Right lobe of liver (tissue), 6 donors: ENCODE results near the gene PIP5K1B. TPM values are rescaled to one million over a fixed set of nuclear protein-coding genes. Genes with fewer than 3 reads are reported as not detected.

Experiments
- ATAC-seq, 4 donors: fragments of 200-7000 bp; cut with Tn5 transposase; one replicate each; pipeline ENCODE4 v1.9.1; 2020; ENCODE audit warnings: mild to moderate bottlenecking in 4 of 4, moderate library complexity in 4 of 4
- DNase-seq, 3 donors: peaks; one replicate each; pipeline ENCODE4 v3.0.0-alpha.2; 2020
- H3K27ac ChIP-seq, 3 donors: fragments of 200-600 bp; one replicate each; pipeline ENCODE4 v1.8.0; 2022
- H3K27me3 ChIP-seq, 2 donors: fragments of 200-600 bp; one replicate each; pipeline ENCODE4 v1.8.0; 2022
- H3K36me3 ChIP-seq, 4 donors: fragments of 200-600 bp; sonication (generic) in 1 of 4; one replicate each; pipeline versions ENCODE4 v1.5.1 to v1.8.0; 2017 to 2022; ENCODE audit warnings: control low read depth in 1 of 4
- H3K4me1 ChIP-seq, 4 donors: fragments of 200-600 bp; sonication (generic) in 1 of 4; one replicate each; pipeline versions ENCODE4 v1.5.1 to v1.8.0; 2017 to 2022; ENCODE audit warnings: control low read depth in 1 of 4
- H3K4me3 ChIP-seq, 3 donors: fragments of 200-600 bp; one replicate each; pipeline ENCODE4 v1.8.0; 2022
- H3K9me3 ChIP-seq, 4 donors: fragments of 200-600 bp; sonication (generic) in 1 of 4; one replicate each; pipeline versions ENCODE4 v1.5.1 to v1.8.0; 2017 to 2022; ENCODE audit warnings: control low read depth in 1 of 4
- CTCF ChIP-seq, 4 donors: fragments of 200-600 bp in 3 of 4; fragments of 450-650 bp in 1 of 4; IDR thresholded peaks; one replicate each; pipeline versions ENCODE4 v1.5.1 to v1.8.0; 2016 to 2022; ENCODE audit warnings: antibody characterized with exemption in 4 of 4, mild to moderate bottlenecking in 2 of 4
- POLR2A ChIP-seq: fragments of 450-650 bp; IDR thresholded peaks from one replicate; pipeline ENCODE4 v1.6.1; 2017; ENCODE audit warnings: antibody characterized with exemption, mild to moderate bottlenecking
- WGBS: methylation state at CpG from one replicate; pipeline ENCODE4 v1.1.6; 2018; ENCODE audit warnings: low coverage, low lambda C conversion rate; ENCODE audit not compliant: insufficient coverage; ENCODE audit errors: missing lambda C conversion rate; 5-methylcytosine and 5-hydroxymethylcytosine counted together
- intact Hi-C, 2 donors: fragments of 100-400 bp; cut with DNase I; formaldehyde crosslinking; loops; one replicate each; pipeline versions ENCODE4 v1.11.2 to v1.14.1; 2022
- total RNA-seq, 6 experiments: library from RNA; depleted of rRNA in 2 of 6; stranded (reverse); fragments of >200 nt in 2 of 6; fragmentation: NEBNext Ultra II Directional in 3 of 6; extraction: Animal tissue kit (Norgen Biotek cat#: 25700) in 3 of 6; gene quantifications; one replicate each; pipeline versions ENCODE4 v1.1.0 to v1.2.4, GENCODE V29; 2016 to 2023
- donor health status: DM: no; HTN: yes; CAD: no.
- donor health status: DM: no; HTN: no; CAD: no.
- donor health status: DM: no; HTN: no; CAD: no.
- donor health status: DM: no; HTN: yes; CAD: no.
- donor health status: DM: no; HTN: yes; CAD: no.

The PIP5K1B gene
- total RNA-seq, 6 experiments from 2014 or later: 0.27 to 0.71 TPM; not detected in 4

DNA sequence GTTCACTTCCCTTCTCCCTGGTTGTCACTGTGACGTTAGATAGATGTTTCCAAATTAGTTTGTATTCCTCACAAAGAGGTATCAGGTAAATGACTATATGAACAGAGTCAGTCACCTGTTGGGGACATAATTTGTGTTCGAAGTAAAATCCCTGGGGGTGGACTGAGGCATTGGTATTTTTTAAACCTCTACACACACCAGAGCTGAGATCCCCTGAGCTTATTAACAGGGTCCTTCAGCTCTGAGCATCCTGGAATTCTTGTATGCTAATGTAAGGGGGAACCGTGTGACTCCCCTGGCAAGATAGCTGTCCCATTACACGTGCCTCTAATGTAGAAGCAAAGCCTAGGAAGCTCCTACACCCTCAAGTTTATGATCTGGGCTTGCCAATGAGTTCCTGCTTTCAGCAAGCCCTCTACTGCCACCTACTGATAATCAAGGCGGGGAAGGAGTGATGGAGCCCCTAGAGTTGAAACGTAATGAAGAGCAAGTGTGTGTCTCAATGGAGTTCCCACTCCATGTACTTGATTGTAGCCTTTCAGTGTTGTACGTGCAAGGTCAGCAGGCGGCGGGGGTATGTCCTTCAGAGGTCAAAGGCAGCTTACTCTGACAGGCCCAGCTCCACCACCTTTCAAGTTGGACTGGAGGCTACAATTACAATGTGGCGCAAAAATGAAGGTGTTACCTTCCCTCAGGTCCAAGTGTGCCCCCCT lies 294.5 kb downstream of the PIP5K1B start:
- Histone ChIP-seq H3K4me1 (no peaks in the 10 kb centered on the region), H3K27me3 (no peaks in the 10 kb centered on the region), H3K36me3 (no peaks in the 10 kb centered on the region), H3K27ac (no peak overlapping the region), H3K4me3 (no peak overlapping the region), H3K9me3 (no peaks in the 10 kb centered on the region)
- WGBS: 25% methylated on average over 7 of the region's 10 CpGs
- DNase-seq (peak in 1 of 3 donors; percentile 66), ATAC-seq (peak; percentile 90 to 98 (median 95))
- intact Hi-C loops: loop anchor here in 1 of 2 donors (10.0 kb wide), 1 partner anchor 425 kb away; no protein-coding TSS in a partner anchor
- TF ChIP-seq POLR2A (no peak), CTCF (IDR thresholded peaks at IDR 0.05) (peak; percentile 73 to 85 (median 82))

DNA sequence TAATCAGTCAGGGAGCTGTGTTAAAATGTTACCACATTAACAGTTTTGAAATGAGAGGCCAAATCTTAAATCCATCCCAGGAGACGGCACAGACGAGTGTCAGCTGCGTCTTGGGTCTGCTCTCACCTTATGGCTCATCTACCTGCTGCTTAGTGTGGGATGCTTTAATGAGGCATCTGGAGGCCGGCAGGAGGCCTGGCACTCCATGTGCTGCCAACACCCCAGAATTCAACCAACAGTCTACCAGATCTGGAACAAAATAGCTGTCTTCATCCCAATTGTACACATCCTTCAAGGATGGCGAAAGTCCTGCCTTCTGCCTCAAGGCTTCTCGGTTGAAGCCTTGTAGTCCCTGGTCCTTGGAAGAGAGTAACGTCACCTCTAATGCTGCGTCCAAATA lies 296.9 kb downstream of the PIP5K1B start:
- TF ChIP-seq POLR2A (no peak), CTCF (IDR thresholded peaks at IDR 0.05) (no peak)
- no peak for ATAC-seq
- no peaks in the 10 kb centered on the region for H3K36me3 ChIP-seq
- DNase-seq: no peak
- H3K9me3 ChIP-seq: no peaks in the 10 kb centered on the region
- H3K4me3 ChIP-seq: no peak overlapping the region
- H3K4me1 ChIP-seq: no peaks in the 10 kb centered on the region
- no peak overlapping the region for H3K27ac ChIP-seq
- WGBS: 52% methylated on average over 8 of the region's 8 CpGs
- intact Hi-C loops: loop anchor here in 1 of 2 donors (10.0 kb wide), 1 partner anchor 427 kb away; no protein-coding TSS in a partner anchor
- no peaks in the 10 kb centered on the region for H3K27me3 ChIP-seq

GRCh38 chr9:69003051-69003450 lies 298.0 kb downstream of the PIP5K1B start:
- DNase-seq (no peak), ATAC-seq (no peak)
- H3K4me3 ChIP-seq: no peak overlapping the region
- intact Hi-C loops: loop anchor here in 1 of 2 donors (10.0 kb wide), 1 partner anchor 428 kb away; no protein-coding TSS in a partner anchor
- no peaks in the 10 kb centered on the region for H3K9me3 ChIP-seq
- 64% methylated on average over 8 of the region's 8 CpGs for WGBS
- H3K27me3 ChIP-seq: no peaks in the 10 kb centered on the region
- TF ChIP-seq POLR2A: no peak
- no peak for TF ChIP-seq CTCF (IDR thresholded peaks at IDR 0.05)
- no peaks in the 10 kb centered on the region for H3K4me1 ChIP-seq
- no peaks in the 10 kb centered on the region for H3K36me3 ChIP-seq
- no peak overlapping the region for H3K27ac ChIP-seq

DNA sequence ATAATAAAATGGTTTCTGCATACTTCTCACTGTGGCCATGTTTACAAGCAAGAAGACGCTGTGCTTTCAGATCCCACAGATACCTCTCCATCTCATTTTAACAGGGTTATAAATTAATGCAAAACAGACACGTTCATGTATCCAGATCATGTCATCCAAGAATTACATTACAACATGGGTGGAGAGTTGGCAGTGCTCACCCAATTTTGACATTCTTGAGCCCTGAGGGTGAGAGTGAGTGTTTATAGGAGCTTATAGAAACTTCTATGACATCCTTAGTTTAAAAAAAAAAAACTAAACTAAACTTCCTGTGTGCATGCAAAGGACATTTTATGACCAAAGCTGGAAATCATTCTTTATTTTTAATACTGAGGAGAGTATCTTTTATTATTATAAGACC lies 299.8 kb downstream of the PIP5K1B start:
- TF ChIP-seq CTCF (IDR thresholded peaks at IDR 0.05): no peak
- no peak for TF ChIP-seq POLR2A
- Histone ChIP-seq H3K4me3 (no peak overlapping the region), H3K36me3 (no peaks in the 10 kb centered on the region), H3K4me1 (no peaks in the 10 kb centered on the region), H3K27ac (no peak overlapping the region), H3K27me3 (no peaks in the 10 kb centered on the region), H3K9me3 (no peaks in the 10 kb centered on the region)
- 48% methylated on average over 2 of the region's 2 CpGs for WGBS
- intact Hi-C loops: loop anchor here in 1 of 2 donors (10.0 kb wide), 1 partner anchor 430 kb away; no protein-coding TSS in a partner anchor
- DNase-seq (no peak), ATAC-seq (no peak)
